Stimulated activated naive CD8-positive, alpha-beta T cell treated with anti-CD3 and anti-CD28 coated beads, Interleukin-15, Interleukin-2, amounts not matched to agents 100 ng/mL and 50 ng/mL, for 24 hours (primary cell): Measurements from ENCODE around the gene SAE1.
A peak's percentile ranks its signal among the peaks of the same experiment; 100 is the strongest.

ENCODE experiments used
- H3K27ac Mint-ChIP-seq: one replicate; pipeline ENCODE4 v1.8.0; 2021; ENCODE audit warnings: mild to moderate bottlenecking, mixed read lengths
- H3K27me3 Mint-ChIP-seq: one replicate; pipeline ENCODE4 v1.8.0; 2021; ENCODE audit warnings: mixed read lengths
- H3K36me3 Mint-ChIP-seq: one replicate; pipeline ENCODE4 v1.8.0; 2021; ENCODE audit warnings: low read depth, mixed read lengths
- H3K4me1 Mint-ChIP-seq: one replicate; pipeline ENCODE4 v1.8.0; 2021; ENCODE audit warnings: low read depth, mixed read lengths
- H3K4me3 Mint-ChIP-seq: one replicate; pipeline ENCODE4 v1.8.0; 2021; ENCODE audit warnings: mild to moderate bottlenecking, mixed read lengths
- H3K9me3 Mint-ChIP-seq: one replicate; pipeline ENCODE4 v1.8.0; 2021; ENCODE audit warnings: mixed read lengths

SAE1 gene

DNA sequence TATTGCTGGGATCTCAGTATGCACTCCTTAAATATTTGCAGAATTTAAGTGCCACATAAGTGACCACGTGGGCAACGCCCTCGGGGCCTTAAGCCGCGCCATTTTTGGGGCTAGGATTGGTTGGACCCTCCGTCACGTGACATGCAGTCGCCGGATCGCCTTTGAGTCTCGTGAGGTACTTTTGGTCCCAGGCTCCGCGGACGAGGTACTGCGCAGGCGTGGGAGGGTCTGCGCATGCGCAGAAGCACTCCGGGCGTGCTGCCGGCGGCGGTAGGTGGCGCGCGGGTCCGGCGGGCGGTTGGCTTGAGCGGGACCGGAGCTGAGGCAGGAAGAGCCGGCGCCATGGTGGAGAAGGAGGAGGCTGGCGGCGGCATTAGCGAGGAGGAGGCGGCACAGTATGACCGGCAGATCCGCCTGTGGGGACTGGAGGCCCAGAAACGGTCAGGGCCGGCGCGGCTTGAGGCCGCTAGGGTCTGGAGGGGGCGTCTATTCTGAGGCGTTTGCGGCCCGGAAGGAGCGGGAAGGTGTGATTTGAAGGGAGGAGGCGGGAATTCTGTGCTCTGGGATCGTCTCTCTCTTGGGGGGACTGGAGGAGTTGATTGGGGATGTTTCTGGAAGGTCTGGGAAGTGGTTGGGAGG is at the start of gene SAE1:
Gene SAE1 (plus strand): TSS at position 247 of the 639 bp plus-strand sequence. CDS start 96 bp downstream, at position 343.
- H3K27me3 Mint-ChIP-seq = no peaks in the 10 kb centered on the region
- peaks cover 72% of the 10 kb centered on the region for H3K36me3 Mint-ChIP-seq
- peaks cover 4% of the 10 kb centered on the region for H3K9me3 Mint-ChIP-seq
- peak within 1 kb of the TSS; percentile 97 for H3K27ac Mint-ChIP-seq
- peak within 1 kb of the TSS; percentile 97 for H3K4me3 Mint-ChIP-seq
- peaks cover 60% of the 10 kb centered on the region for H3K4me1 Mint-ChIP-seq

DNA sequence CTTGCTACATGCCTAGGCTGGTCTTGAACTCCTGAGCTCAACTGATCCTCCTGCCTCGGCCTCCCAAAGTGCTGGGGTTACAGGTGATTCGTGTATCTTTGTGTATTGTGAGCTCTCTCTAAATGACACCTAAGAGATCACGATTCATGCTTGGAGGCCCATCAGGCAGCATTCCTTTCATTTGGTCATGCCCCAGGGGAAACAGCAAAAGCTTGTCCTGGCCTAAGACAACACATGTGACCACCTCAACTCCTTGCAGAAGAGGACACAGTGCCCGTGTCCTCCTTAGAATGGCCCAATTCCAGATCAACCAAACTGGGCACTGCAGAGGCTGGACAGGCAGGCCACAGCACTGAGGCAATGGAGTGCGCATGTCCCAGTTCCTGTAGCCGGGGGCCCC is 49.5 kb upstream of the SAE1 start:
- Mint-ChIP-seq H3K36me3 (peaks cover 53% of the 10 kb centered on the region), H3K27me3 (no peaks in the 10 kb centered on the region), H3K4me3 (no peak overlapping the region), H3K27ac (no peak overlapping the region), H3K4me1 (no peaks in the 10 kb centered on the region), H3K9me3 (no peaks in the 10 kb centered on the region)

DNA sequence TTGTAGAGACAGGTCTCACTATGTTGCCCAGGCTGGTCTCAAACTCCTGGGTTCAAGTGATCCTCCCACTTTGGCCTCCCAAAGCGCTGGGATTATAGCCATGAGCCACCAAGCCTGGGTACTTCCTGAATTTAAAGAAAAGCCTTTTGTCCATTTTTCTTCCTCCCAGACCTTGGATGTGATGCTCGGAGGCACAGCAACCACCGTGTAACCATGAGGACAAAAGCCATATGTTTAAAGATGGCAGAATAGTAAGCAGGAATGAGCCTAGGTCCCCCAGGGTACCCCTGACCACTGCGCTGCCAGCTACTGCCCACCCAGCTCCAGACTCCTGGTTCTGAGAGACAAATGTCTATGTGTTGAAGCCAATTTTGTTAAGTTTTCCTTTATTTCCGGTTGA is 48.1 kb upstream of the SAE1 start:
- Mint-ChIP-seq H3K4me3 (no peak overlapping the region), H3K27me3 (no peaks in the 10 kb centered on the region), H3K36me3 (peaks cover 50% of the 10 kb centered on the region), H3K4me1 (no peaks in the 10 kb centered on the region), H3K27ac (no peak overlapping the region), H3K9me3 (no peaks in the 10 kb centered on the region)

DNA sequence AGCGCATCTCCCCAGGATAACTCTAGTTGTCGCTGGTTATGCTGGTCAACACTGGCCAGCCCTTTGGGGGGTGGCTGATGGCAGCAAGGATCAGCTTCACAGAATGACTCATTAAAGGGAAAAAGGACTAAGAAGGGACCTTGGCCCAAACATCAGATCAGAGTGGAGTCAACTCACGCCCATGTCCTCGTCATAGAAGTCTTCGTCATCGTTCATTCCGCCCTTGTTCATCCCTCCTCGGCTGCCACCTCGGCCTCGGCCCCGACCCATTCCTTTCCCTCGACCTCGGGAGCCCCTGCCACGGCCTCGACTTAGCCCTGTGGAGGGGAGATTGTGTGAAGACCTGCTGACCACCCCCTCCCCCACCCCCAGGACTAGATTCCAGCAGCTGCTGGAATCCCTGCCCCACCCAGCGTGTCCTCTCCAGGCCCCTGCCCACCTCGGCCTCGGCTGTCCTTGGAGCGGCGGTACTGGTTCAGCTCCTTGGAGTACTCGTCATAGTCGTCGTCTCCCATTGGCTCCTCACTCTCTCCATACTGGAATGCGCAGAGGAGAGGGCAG is 45.7 kb upstream of the SAE1 start:
- H3K9me3 Mint-ChIP-seq = no peaks in the 10 kb centered on the region
- H3K27me3 Mint-ChIP-seq = no peaks in the 10 kb centered on the region
- no peak overlapping the region for H3K4me3 Mint-ChIP-seq
- H3K4me1 Mint-ChIP-seq = no peaks in the 10 kb centered on the region
- peaks cover 62% of the 10 kb centered on the region for H3K36me3 Mint-ChIP-seq
- H3K27ac Mint-ChIP-seq = no peak overlapping the region

DNA sequence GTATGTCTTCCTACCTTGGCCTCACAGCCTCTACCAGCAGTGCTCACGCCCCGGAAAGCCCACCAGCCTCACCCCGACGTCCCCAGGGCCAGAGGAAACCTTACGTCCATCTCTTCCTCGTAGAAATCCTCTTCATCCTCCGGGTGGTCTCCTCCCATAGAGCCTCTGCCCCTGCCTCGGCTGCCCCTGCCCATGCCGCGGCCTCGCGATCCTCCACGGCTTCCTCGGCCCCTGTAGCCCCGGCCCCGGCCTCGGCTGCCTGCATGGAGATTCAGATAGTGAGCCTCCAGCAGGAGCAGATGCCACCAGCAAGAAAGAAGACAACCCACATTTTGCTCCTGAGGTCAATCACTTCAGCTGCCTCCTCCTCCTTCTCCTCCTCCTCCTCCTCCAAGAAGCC is 44.4 kb upstream of the SAE1 start:
- no peaks in the 10 kb centered on the region for H3K9me3 Mint-ChIP-seq
- no peaks in the 10 kb centered on the region for H3K27me3 Mint-ChIP-seq
- H3K4me3 Mint-ChIP-seq = no peak overlapping the region
- H3K4me1 Mint-ChIP-seq = no peaks in the 10 kb centered on the region
- H3K36me3 Mint-ChIP-seq = peaks cover 65% of the 10 kb centered on the region
- H3K27ac Mint-ChIP-seq = no peak overlapping the region

DNA sequence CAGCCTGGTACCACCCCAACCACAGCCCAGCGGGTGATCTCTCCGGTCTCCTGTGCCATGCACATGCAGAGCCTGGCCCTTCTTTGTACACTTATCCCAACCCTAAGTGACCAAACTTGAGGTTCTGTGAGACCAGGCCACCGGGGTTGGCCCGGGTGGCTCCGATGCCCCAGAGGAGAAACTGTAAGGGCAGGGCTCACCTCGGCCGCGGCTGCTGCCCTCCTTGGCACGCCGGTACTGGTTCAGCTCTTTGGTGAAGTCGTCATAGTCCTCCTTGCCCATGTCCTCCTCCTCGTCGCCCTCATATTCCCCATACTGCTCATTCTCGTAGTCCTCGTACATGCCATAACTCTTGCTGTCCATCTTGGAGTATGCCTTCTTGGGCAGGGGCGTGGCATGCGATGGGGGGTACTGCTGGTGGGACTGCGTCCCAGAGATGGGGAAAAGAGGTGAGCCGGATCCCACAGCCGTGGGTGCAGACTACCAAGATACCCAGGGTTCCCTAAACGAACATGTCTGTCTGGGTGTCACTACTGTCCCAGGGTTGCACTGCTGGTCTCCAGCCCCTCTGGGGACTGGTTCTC is 40.8 kb upstream of the SAE1 start:
- no peak overlapping the region for H3K4me3 Mint-ChIP-seq

DNA sequence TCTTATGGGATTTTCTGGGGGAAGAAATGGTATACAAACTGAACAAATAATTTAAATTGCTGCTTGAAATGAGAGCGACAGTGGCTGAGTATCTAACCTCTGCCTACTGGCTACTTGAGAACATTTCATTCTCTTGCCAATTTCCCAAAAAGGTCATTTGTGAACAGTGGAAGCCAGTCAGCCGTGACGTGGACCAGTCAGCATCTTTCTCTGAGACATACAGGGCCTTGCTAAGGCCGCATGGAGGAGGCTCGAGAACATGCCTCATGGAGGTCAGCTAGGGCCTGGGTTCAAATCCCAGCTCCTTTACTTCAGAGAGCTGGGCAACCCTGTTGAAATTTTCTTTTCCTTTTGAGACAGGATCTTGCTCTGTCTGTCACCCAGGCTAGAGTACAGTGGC is 37.4 kb upstream of the SAE1 start:
- Mint-ChIP-seq H3K4me1 (peaks cover 44% of the 10 kb centered on the region), H3K27me3 (no peaks in the 10 kb centered on the region), H3K4me3 (peak overlapping the region; percentile 45), H3K9me3 (no peaks in the 10 kb centered on the region), H3K36me3 (peaks cover 55% of the 10 kb centered on the region), H3K27ac (peak overlapping the region; percentile 81)

More for the DNA sequence above, 40.8 kb upstream of the SAE1 start:
- Mint-ChIP-seq H3K27ac (no peak overlapping the region), H3K36me3 (peaks cover 52% of the 10 kb centered on the region), H3K27me3 (no peaks in the 10 kb centered on the region), H3K4me1 (peaks cover 19% of the 10 kb centered on the region), H3K9me3 (no peaks in the 10 kb centered on the region)

DNA sequence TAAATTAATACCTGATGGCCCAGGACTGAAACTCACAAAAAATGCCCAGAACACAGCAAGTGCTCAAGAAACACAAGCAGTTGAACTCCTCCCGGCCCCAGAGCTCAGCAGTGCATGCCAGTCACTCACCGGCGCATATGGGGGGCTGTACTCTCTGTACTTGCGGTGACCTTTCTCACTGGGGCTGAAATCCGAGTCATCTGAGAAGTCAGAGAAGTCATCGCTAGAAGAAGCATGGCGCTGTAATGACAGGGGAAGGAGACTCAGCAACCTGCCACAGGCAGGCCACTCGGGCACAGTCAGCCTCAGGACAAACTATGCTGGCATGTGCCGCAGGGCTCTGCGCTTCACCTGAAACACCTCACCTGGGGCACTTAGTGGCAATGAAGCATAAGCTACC is 36.8 kb upstream of the SAE1 start:
- H3K4me1 Mint-ChIP-seq = peaks cover 48% of the 10 kb centered on the region
- H3K36me3 Mint-ChIP-seq = peaks cover 51% of the 10 kb centered on the region
- H3K9me3 Mint-ChIP-seq = no peaks in the 10 kb centered on the region
- no peaks in the 10 kb centered on the region for H3K27me3 Mint-ChIP-seq
- H3K4me3 Mint-ChIP-seq = peak overlapping the region; percentile 45
- H3K27ac Mint-ChIP-seq = peak overlapping the region; percentile 81

DNA sequence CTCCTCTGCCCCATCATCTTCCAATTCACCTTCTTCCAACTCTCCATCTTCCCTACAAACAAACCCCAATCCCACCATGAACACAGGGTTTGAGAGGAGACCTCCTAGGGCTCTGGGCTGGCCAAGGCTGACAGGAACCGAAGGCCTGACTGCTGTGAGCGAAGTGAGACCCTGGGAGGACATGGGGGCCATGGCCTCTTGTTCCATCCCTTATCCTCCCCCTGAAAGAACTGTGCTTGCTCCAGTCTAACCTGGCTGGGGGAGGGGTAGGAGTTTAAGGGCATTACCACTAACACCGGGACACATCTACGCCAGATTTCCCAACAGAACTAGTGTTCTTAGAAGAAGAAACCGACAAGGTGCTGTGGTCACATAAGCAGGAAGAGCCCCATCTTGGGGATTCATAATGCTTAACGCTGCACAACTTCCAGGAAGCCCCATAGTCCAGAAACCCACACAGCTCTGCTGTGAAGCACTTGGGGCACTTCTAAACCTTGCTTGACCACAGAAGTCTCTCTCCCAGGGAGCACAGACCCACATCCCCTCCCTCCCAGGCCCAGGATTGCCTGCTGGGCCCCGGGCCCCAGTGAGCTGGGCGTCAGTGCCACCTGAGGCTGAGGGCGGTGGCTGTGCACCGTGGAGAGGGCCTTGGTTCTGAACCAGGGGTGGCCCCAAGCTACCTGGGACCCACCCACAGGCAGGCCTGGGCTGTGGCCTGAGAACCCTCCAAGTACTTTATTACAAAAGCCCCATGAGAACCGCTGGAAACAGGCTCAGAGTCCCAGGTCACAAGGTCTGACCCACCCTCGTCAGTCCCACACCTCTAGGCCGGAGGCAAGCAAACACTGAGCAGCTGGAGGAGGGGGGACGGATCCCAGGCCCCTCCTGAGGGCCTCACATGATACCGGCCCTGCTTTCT is 35.8 kb upstream of the SAE1 start:
- no peaks in the 10 kb centered on the region for H3K9me3 Mint-ChIP-seq
- H3K27ac Mint-ChIP-seq = peak overlapping the region; percentile 85
- H3K4me1 Mint-ChIP-seq = peaks cover 49% of the 10 kb centered on the region
- peak overlapping the region; percentile 47 for H3K4me3 Mint-ChIP-seq
- no peaks in the 10 kb centered on the region for H3K27me3 Mint-ChIP-seq
- H3K36me3 Mint-ChIP-seq = peaks cover 43% of the 10 kb centered on the region

DNA sequence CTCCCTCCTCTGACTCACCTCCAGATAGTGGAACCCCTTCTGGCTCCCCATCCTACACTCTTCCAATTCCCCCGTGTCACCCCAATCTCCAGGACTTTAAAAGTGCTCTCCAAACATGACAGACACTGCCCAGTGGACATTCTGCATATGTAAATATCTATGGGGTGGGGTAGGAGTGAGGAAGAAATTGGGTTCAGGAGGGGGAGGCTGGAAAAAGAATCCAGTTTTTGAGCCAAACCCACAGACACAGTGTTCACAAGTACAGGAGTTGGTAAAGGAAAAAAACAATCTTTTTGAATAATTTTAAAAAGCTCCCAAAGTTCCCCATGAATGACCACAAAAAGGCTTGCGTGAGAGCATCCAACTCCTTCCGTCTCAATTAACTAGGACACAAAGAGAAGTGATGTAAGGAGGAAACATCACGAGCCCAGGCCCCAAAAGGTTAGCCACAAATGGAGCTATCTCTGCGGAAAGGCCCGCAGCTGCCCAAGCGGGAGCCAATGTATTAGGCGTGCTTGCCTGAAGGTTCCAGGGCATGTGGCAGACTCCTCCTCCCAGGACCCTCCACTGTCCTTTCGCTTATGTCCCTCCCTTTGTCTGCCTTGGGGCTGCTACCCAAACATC is 35.0 kb upstream of the SAE1 start:
- Mint-ChIP-seq H3K27me3 (no peaks in the 10 kb centered on the region), H3K36me3 (peaks cover 40% of the 10 kb centered on the region), H3K4me3 (peak overlapping the region; percentile 47), H3K9me3 (no peaks in the 10 kb centered on the region), H3K4me1 (peaks cover 56% of the 10 kb centered on the region), H3K27ac (peak overlapping the region; percentile 85)

DNA sequence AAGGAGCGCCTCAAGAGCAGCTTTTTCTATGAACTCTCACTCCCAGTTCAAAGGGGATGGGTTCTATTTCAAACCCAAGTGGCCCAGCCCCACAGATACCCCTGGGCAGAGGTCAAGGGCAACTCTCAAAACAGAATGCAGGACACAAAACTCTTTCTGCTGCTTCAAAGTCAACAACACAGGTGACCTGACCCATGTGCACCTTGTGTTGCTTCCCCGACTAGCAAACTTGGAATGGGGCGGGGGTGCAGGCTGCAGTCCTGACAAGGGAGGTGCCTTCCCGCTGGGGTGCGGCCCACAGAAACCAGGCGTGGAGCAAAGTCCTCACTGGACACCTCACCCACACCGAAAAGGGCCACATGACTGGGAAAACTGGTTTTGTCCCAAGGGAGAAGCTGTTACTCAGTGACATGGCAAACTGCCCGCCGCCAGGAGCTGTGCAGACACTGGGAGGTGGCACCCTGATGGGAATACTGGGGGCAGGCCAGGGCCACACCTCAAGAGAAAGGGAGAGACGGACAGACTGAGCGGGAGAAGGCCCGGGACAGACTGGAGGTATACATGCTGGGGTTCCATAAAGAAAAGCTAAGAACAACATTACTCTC is 34.4 kb upstream of the SAE1 start:
- Mint-ChIP-seq H3K4me3 (no peak overlapping the region), H3K36me3 (peaks cover 36% of the 10 kb centered on the region), H3K27ac (peak overlapping the region; percentile 85), H3K4me1 (peaks cover 57% of the 10 kb centered on the region), H3K9me3 (no peaks in the 10 kb centered on the region), H3K27me3 (no peaks in the 10 kb centered on the region)

DNA sequence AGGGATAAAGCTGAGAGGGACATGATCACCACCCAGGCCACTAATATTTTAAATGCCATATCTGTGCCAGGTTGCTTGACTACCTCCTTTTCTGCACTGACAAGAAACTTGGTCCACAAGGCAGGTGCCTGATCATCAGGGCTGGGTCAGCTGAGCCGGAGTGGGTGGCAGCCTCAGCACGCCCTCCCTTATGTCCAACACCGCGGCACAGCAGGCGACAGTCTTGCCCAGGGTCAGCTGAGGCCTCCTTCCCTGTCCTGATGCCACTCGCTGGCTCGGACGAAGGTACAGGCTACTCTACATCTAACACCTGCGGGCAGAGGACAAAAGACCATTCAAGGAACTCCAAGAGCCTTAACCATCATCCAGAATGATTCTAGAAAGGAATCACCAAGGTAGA is 33.9 kb upstream of the SAE1 start:
- no peak overlapping the region for H3K4me3 Mint-ChIP-seq

DNA sequence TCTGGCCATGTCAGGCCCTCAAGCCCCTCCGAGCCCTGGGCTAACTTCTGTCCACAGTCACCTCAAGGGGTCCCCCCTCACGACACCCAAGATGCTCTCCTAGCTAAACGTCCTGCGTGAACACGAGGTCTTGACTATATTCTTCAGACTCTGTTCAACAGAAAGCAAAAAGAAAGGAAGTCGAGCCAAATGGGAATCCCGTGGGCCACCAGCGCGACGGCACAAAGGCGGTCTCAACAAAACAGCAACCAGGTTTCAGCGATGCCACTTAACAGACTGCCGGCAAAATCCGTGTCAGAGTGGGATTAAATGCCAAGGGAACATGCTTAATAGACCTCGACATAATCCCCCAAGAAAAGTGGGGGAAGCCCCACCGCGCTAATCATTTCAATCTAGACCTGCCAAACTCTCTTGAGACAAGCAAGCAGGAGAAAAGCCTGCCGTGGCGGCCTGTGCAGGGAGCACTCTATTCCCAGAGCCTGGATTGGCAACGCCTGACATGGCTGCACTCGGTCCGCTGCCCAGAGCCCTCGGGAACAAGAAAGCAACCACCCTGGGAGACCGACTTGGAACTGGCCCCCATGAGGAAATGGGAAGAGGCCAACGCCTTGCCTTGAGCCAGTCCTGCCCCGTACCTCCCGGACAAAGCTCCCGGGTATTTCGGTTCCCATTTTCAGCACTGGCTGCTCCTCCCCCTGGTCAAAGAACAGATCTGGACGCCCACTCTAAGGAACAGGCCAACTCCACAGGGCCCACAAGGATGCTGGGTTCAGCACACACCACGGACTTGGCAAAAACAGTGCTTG is 33.0 kb upstream of the SAE1 start:
- peaks cover 33% of the 10 kb centered on the region for H3K36me3 Mint-ChIP-seq
- peaks cover 64% of the 10 kb centered on the region for H3K4me1 Mint-ChIP-seq

More for the DNA sequence above, 33.9 kb upstream of the SAE1 start:
- H3K36me3 Mint-ChIP-seq = peaks cover 36% of the 10 kb centered on the region
- peak overlapping the region; percentile 16 for H3K27ac Mint-ChIP-seq
- H3K27me3 Mint-ChIP-seq = no peaks in the 10 kb centered on the region
- H3K4me1 Mint-ChIP-seq = peaks cover 57% of the 10 kb centered on the region
- no peaks in the 10 kb centered on the region for H3K9me3 Mint-ChIP-seq

DNA sequence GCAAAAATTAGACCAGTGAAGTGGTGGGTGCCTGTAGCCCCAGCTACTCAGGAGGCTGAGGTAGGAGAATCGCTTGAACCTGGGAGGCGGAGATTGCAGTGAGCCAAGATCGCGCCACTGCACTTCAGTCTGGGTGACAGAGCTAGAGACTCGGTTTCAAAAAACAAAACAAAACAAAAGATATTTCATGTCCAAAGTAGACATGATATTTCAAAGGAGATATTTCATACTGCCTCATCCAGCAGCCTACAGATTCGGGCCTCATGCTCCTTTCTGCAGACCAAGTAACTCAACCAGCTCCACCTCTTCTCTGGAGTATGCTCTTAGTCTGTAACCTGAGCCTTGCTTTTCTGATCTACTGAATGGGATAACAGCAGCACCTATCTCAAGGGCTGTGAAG is 32.0 kb upstream of the SAE1 start:
- Mint-ChIP-seq H3K4me3 (no peak overlapping the region), H3K27ac (no peak overlapping the region), H3K9me3 (no peaks in the 10 kb centered on the region), H3K36me3 (peaks cover 33% of the 10 kb centered on the region), H3K4me1 (peaks cover 66% of the 10 kb centered on the region), H3K27me3 (no peaks in the 10 kb centered on the region)

More for the DNA sequence above, 33.0 kb upstream of the SAE1 start:
- Mint-ChIP-seq H3K27me3 (no peaks in the 10 kb centered on the region), H3K9me3 (no peaks in the 10 kb centered on the region), H3K4me3 (no peak overlapping the region), H3K27ac (no peak overlapping the region)
